H1 (cell line): Measurements from ENCODE around the gene EGF. TPM values are rescaled to one million over a fixed set of nuclear protein-coding genes. Genes with fewer than 3 reads are reported as not detected.

Experiments
- CTCF ChIA-PET: fragments of 300-600 bp; sonication (Branson Sonifier 250); formaldehyde crosslinking; loops from one replicate; lab custom pipeline; 2021; ENCODE audit not compliant: partially characterized antibody; lab: Charles Lee
- POLR2A ChIA-PET: fragments of 300-600 bp; sonication (Branson Sonifier 250); formaldehyde crosslinking; loops from one replicate; lab custom pipeline; 2021; ENCODE audit warnings: inconsistent platforms; ENCODE audit not compliant: partially characterized antibody; lab: Charles Lee
- DNase-seq, 2 experiments: peaks; one replicate each; pipeline versions ENCODE4 v3.0.0 to v3.0.0-alpha.2; 2010 to 2022; ENCODE audit warnings: low spot score in 2 of 2, low read depth in 1 of 2, mixed read lengths in 1 of 2
- FAIRE-seq: peaks from 2 replicates; lab custom pipeline; 2011; peaks lifted over from hg19 to GRCh38; lab: Jason Lieb, UNC
- H2AFZ ChIP-seq: 2 replicates; pipeline ENCODE4 v1.8.1; 2012; ENCODE audit warnings: low read length, inconsistent platforms
- H2AK5ac ChIP-seq: 2 replicates; pipeline ENCODE4 v1.6.1; 2013; ENCODE audit warnings: low read depth, low read length
- H2BK120ac ChIP-seq: replicated peaks from 2 replicates; pipeline ENCODE3; 2013; ENCODE audit warnings: low read depth, low read length, inconsistent platforms
- H2BK12ac ChIP-seq: 2 replicates; pipeline ENCODE4 v1.6.1; 2013; ENCODE audit warnings: low read depth, low read length
- H2BK15ac ChIP-seq: 2 replicates; pipeline ENCODE4 v1.6.1; 2013; ENCODE audit warnings: low read length
- H2BK20ac ChIP-seq: 2 replicates; pipeline ENCODE4 v1.6.1; 2013; ENCODE audit warnings: low read length
- H2BK5ac ChIP-seq: 2 replicates; pipeline ENCODE4 v1.6.1; 2013; ENCODE audit warnings: low read depth, low read length
- H3K14ac ChIP-seq: 2 replicates; pipeline ENCODE4 v1.6.1; 2013; ENCODE audit warnings: inconsistent platforms; ENCODE audit not compliant: insufficient read length
- H3K18ac ChIP-seq: 2 replicates; pipeline ENCODE4 v1.6.1; 2013; ENCODE audit warnings: low read length; ENCODE audit errors: extremely low read depth
- H3K23ac ChIP-seq: 2 replicates; pipeline ENCODE4 v1.6.1; 2013; ENCODE audit warnings: inconsistent platforms; ENCODE audit not compliant: insufficient read length
- H3K23me2 ChIP-seq: 2 replicates; pipeline ENCODE4 v1.6.1; 2013; ENCODE audit warnings: low read depth, low read length
- H3K27ac ChIP-seq: 2 replicates; pipeline ENCODE4 v1.6.1; 2011; ENCODE audit warnings: low read depth, low read length, inconsistent platforms
- H3K27me3 ChIP-seq, 4 experiments: replicated peaks in 1 of 4; 1 replicate in 1 of 4; 2 replicates in 3 of 4; pipeline versions ENCODE4 v1.6.1 to v1.8.1; 2011 to 2013; ENCODE audit warnings: low read length in 3 of 4, mild to moderate bottlenecking in 3 of 4, inconsistent platforms in 2 of 4, mixed read lengths in 2 of 4, moderate library complexity in 1 of 4; ENCODE audit not compliant: control insufficient read depth in 3 of 4, insufficient read depth in 3 of 4; ENCODE audit errors: extremely low read depth in 1 of 4
- H3K36me3 ChIP-seq, 4 experiments: 2 replicates each; pipeline versions ENCODE4 v1.6.1 to v1.8.1; 2011 to 2013; ENCODE audit warnings: mild to moderate bottlenecking in 4 of 4, low read length in 3 of 4, moderate library complexity in 2 of 4, control low read depth in 1 of 4, inconsistent platforms in 1 of 4; ENCODE audit not compliant: insufficient read depth in 4 of 4, control insufficient read depth in 2 of 4
- H3K4ac ChIP-seq: replicated peaks from 2 replicates; pipeline ENCODE3; 2013; ENCODE audit warnings: low read length, low read depth, mixed read lengths, inconsistent platforms; ENCODE audit not compliant: insufficient read length
- H3K4me1 ChIP-seq, 4 experiments: replicated peaks in 1 of 4; 1 replicate in 1 of 4; 2 replicates in 3 of 4; pipeline versions ENCODE4 v1.6.1 to v1.8.1; 2011 to 2013; ENCODE audit warnings: low read length in 3 of 4, inconsistent platforms in 2 of 4, mixed read lengths in 1 of 4; ENCODE audit not compliant: insufficient read depth in 4 of 4, control insufficient read depth in 3 of 4
- H3K4me2 ChIP-seq, 2 experiments: 2 replicates each; pipeline versions ENCODE4 v1.6.1 to v1.8.1; 2011 to 2013; ENCODE audit warnings: low read depth in 2 of 2, low read length in 2 of 2, control low read depth in 1 of 2, inconsistent platforms in 1 of 2, mild to moderate bottlenecking in 1 of 2; ENCODE audit not compliant: insufficient read depth in 1 of 2
- H3K4me3 ChIP-seq, 4 experiments: fragments of 200-600, 300-600 bp in 1 of 4; sonication (generic), shearing (Covaris generic), sonication (Bioruptor Twin) in 1 of 4; 2 replicates each; pipeline versions ENCODE4 v1.5.1 to v1.8.1; 2011 to 2016; ENCODE audit warnings: low read length in 4 of 4, low read depth in 3 of 4, control low read depth in 2 of 4, inconsistent platforms in 2 of 4, mild to moderate bottlenecking in 2 of 4, mixed read lengths in 1 of 4, moderate library complexity in 1 of 4; ENCODE audit not compliant: insufficient read depth in 2 of 4; ENCODE audit errors: extremely low read depth in 1 of 4
- H3K56ac ChIP-seq: replicated peaks from 2 replicates; pipeline ENCODE3; 2013; ENCODE audit warnings: low read depth, mild to moderate bottlenecking, mixed read lengths, low read length, inconsistent platforms; ENCODE audit not compliant: insufficient read length
- H3K79me1 ChIP-seq: 2 replicates; pipeline ENCODE4 v1.6.1; 2013; ENCODE audit warnings: low read depth, low read length, control low read depth
- H3K79me2 ChIP-seq, 2 experiments: 2 replicates each; pipeline versions ENCODE4 v1.6.1 to v1.8.1; 2012 to 2013; ENCODE audit warnings: low read length in 2 of 2, mild to moderate bottlenecking in 2 of 2, inconsistent platforms in 1 of 2; ENCODE audit not compliant: insufficient read depth in 2 of 2, control insufficient read depth in 1 of 2
- H3K9ac ChIP-seq, 4 experiments: replicated peaks in 1 of 4; 1 replicate in 1 of 4; 2 replicates in 3 of 4; pipeline versions ENCODE4 v1.6.1 to v1.8.1; 2011 to 2013; ENCODE audit warnings: low read depth in 3 of 4, low read length in 3 of 4, control low read depth in 2 of 4, mild to moderate bottlenecking in 2 of 4, moderate library complexity in 2 of 4, inconsistent platforms in 1 of 4; ENCODE audit errors: extremely low read depth in 1 of 4
- H3K9me3 ChIP-seq, 2 experiments: 2 replicates each; pipeline versions ENCODE4 v1.6.1 to v1.8.1; 2012 to 2013; ENCODE audit warnings: mild to moderate bottlenecking in 2 of 2, moderate library complexity in 2 of 2, control low read depth in 1 of 2, inconsistent platforms in 1 of 2, low read depth in 1 of 2, low read length in 1 of 2, mixed read lengths in 1 of 2; ENCODE audit not compliant: insufficient read depth in 2 of 2
- H4K20me1 ChIP-seq, 2 experiments: replicated peaks in 1 of 2; 2 replicates each; pipeline versions ENCODE3 to v1.8.1; 2011 to 2013; ENCODE audit warnings: inconsistent platforms in 2 of 2, low read length in 2 of 2, mild to moderate bottlenecking in 1 of 2; ENCODE audit not compliant: insufficient read depth in 2 of 2, control insufficient read depth in 1 of 2
- H4K5ac ChIP-seq: 2 replicates; pipeline ENCODE4 v1.6.1; 2013; ENCODE audit warnings: low read length, low read depth, mixed read lengths, inconsistent platforms; ENCODE audit not compliant: insufficient read length
- H4K8ac ChIP-seq: 2 replicates; pipeline ENCODE4 v1.8.0; 2013; ENCODE audit warnings: mild to moderate bottlenecking, moderate library complexity, low read length, inconsistent platforms; ENCODE audit not compliant: insufficient read depth; ENCODE audit errors: extremely low read depth
- H4K91ac ChIP-seq: replicated peaks from 2 replicates; pipeline ENCODE3; 2013; ENCODE audit warnings: low read length, mixed read lengths, inconsistent platforms; ENCODE audit not compliant: insufficient read length
- BRCA1 ChIP-seq: IDR thresholded peaks from 2 replicates; pipeline ENCODE4 v1.6.1; 2012; ENCODE audit warnings: low read depth, low read length, improper control_type of control experiment
- FOSL1 ChIP-seq: IDR thresholded peaks from 2 replicates; pipeline ENCODE4 v1.6.1; 2011; ENCODE audit warnings: mild to moderate bottlenecking, low read depth, low read length, moderate library complexity; ENCODE audit not compliant: insufficient read depth
- SIX5 ChIP-seq: IDR thresholded peaks from 2 replicates; pipeline ENCODE4 v1.6.1; 2011; ENCODE audit warnings: mild to moderate bottlenecking, low read depth, low read length
- SP2 ChIP-seq: IDR thresholded peaks from 2 replicates; pipeline ENCODE4 v1.6.1; 2012; ENCODE audit warnings: mild to moderate bottlenecking, low read length, inconsistent platforms
- TCF12 ChIP-seq: IDR thresholded peaks from 2 replicates; pipeline ENCODE4 v1.6.1; 2011; ENCODE audit warnings: low read depth, mild to moderate bottlenecking, low read length
- WGBS, 2 experiments: shearing (Covaris generic) in 1 of 2; methylation state at CpG; one replicate each; pipeline versions ENCODE4 v1.1.6 to v1.1.7; 2013 to 2015; ENCODE audit warnings: low lambda C conversion rate in 2 of 2, mixed read lengths in 2 of 2, inconsistent platforms in 1 of 2, low coverage in 1 of 2, missing lambda C conversion rate in 1 of 2; ENCODE audit not compliant: insufficient replicate concordance in 2 of 2, insufficient coverage in 1 of 2, insufficient read length in 1 of 2; ENCODE audit errors: extremely low coverage in 1 of 2, missing lambda C conversion rate in 1 of 2; 5-methylcytosine and 5-hydroxymethylcytosine counted together
- polyA plus RNA-seq, 7 experiments: library from polyadenylated mRNA; depleted of rRNA in 3 of 7; stranded (reverse) in 5 of 7; unstranded in 2 of 7; fragments of >200 nt in 5 of 7; fragments of 200-250 nt in 2 of 7; gene quantifications; 1 replicate in 5 of 7; 2 replicates in 1 of 7; 4 replicates in 1 of 7; pipeline versions ENCODE4 v1.2.1 to v1.2.3, GENCODE V29; 2011 to 2013; ENCODE audit warnings: missing spikeins in 2 of 7, mixed read lengths in 2 of 7
- total RNA-seq: library from RNA; stranded (reverse); fragmentation: NEBNext Ultra II Directional; extraction: Animal tissue kit (Norgen Biotek cat#: 25700); gene quantifications from 2 replicates; pipeline ENCODE4 v1.2.1, GENCODE V29; 2021

EGF gene
- total and polyA plus RNA-seq, 2 of the 8 experiments (the other 6 are each of a cell fraction or from before 2014, with no cell fraction given) = 1.5 to 2.6 TPM

- no peaks in the 10 kb centered on the region for H3K79me2 ChIP-seq
- H3K36me3 ChIP-seq = no peaks in the 10 kb centered on the region
- H2BK12ac ChIP-seq = no peak overlapping the region
- H3K4me1 ChIP-seq = peaks cover 0 to 3% (median 0%) of the 10 kb centered on the region in 4 experiments; a peak in 2 of 7 replicates
- H3K23ac ChIP-seq = no peak overlapping the region
- no peaks in the 10 kb centered on the region for H3K79me1 ChIP-seq
- CTCF ChIA-PET = interaction anchor here (0.9 to 1.5 kb wide), 3 partner anchors 23 to 128 kb away, joined by 3 read pairs; no protein-coding TSS in a partner anchor
- no peak overlapping the region for H2AFZ ChIP-seq
- H4K8ac ChIP-seq = no peak overlapping the region
- FAIRE-seq (no peak), DNase-seq (no peak)
- 90% methylated on average over 3 of the region's 3 CpGs; no CpG with 5 or more reads in 1 of the 2 experiments for WGBS, 2 experiments
- no peak overlapping the region for H2BK20ac ChIP-seq
- no peak overlapping the region for H2BK5ac ChIP-seq
- no peak overlapping the region for H3K4me2 ChIP-seq
- no peak overlapping the region for H2AK5ac ChIP-seq
- H3K4ac ChIP-seq = no peak overlapping the region
- H4K91ac ChIP-seq = no peak overlapping the region
- H2BK120ac ChIP-seq = no peak overlapping the region
- H4K20me1 ChIP-seq = no peaks in the 10 kb centered on the region
- no peak overlapping the region for H2BK15ac ChIP-seq
- H3K9ac ChIP-seq = no peak overlapping the region
- H4K5ac ChIP-seq = no peak overlapping the region
- H3K27me3 ChIP-seq = peaks cover 0 to 1% (median 0%) of the 10 kb centered on the region in 4 experiments; a peak in 1 of 7 replicates
- H3K27ac ChIP-seq = no peak overlapping the region
- H3K23me2 ChIP-seq = no peaks in the 10 kb centered on the region; the same call in 1 of the 2 replicates
- POLR2A ChIA-PET = no interaction called here
- no peaks in the 10 kb centered on the region for H3K9me3 ChIP-seq
- no peak overlapping the region for H3K4me3 ChIP-seq
- H3K56ac ChIP-seq = no peak overlapping the region
- no peak overlapping the region for H3K18ac ChIP-seq
- H3K14ac ChIP-seq = no peak overlapping the region
- TF ChIP-seq TCF12 (no peak), SIX5 (no peak), SP2 (no peak), BRCA1 (no peak), FOSL1 (no peak)
Observed at GRCh38 chr4:109953556-109953955, 40.9 kb downstream of the EGF start.
